Right ventricle myocardium inferior (tissue), 1 donor: Measurements from ENCODE around the gene FUZ. TPM values are rescaled to one million over a fixed set of nuclear protein-coding genes. Genes with fewer than 3 reads are reported as not detected.

Experiments
- ATAC-seq: fragments of 200-7000 bp; cut with Tn5 transposase; one replicate; pipeline ENCODE4 v1.9.1; 2020; ENCODE audit warnings: mild to moderate bottlenecking, moderate library complexity
- DNase-seq: peaks from one replicate; pipeline ENCODE4 v3.0.0; 2021; ENCODE audit errors: missing footprints
- intact Hi-C: fragments of 100-400 bp; cut with DNase I; formaldehyde crosslinking; loops from one replicate; pipeline ENCODE4 v1.11.0; 2022
- long read RNA-seq: library from polyadenylated mRNA; unstranded; transcript quantifications from one replicate; pipeline ENCODE4 v2.0.0, GENCODE V29; 2021
- total RNA-seq: library from RNA; stranded (reverse); fragmentation: NEBNext Ultra II Directional; extraction: Animal tissue kit (Norgen Biotek cat#: 25700); gene quantifications from one replicate; pipeline ENCODE4 v1.2.1, GENCODE V29; 2021
- donor health status: DM: no; HTN: yes; CAD: no; lungs with severe emphysema.

FUZ gene, protein sequence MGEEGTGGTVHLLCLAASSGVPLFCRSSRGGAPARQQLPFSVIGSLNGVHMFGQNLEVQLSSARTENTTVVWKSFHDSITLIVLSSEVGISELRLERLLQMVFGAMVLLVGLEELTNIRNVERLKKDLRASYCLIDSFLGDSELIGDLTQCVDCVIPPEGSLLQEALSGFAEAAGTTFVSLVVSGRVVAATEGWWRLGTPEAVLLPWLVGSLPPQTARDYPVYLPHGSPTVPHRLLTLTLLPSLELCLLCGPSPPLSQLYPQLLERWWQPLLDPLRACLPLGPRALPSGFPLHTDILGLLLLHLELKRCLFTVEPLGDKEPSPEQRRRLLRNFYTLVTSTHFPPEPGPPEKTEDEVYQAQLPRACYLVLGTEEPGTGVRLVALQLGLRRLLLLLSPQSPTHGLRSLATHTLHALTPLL
- 21.0 TPM for total RNA-seq
- long read RNA-seq, transcript FUZ-201 (11 exons, 1,675 nt): major isoform, 8 of 30 reads
- long read RNA-seq, partial matches to known transcripts: 9 of 30 reads
- long read RNA-seq, other reads (novel, unspliced or antisense): 12 of 30 reads

DNA sequence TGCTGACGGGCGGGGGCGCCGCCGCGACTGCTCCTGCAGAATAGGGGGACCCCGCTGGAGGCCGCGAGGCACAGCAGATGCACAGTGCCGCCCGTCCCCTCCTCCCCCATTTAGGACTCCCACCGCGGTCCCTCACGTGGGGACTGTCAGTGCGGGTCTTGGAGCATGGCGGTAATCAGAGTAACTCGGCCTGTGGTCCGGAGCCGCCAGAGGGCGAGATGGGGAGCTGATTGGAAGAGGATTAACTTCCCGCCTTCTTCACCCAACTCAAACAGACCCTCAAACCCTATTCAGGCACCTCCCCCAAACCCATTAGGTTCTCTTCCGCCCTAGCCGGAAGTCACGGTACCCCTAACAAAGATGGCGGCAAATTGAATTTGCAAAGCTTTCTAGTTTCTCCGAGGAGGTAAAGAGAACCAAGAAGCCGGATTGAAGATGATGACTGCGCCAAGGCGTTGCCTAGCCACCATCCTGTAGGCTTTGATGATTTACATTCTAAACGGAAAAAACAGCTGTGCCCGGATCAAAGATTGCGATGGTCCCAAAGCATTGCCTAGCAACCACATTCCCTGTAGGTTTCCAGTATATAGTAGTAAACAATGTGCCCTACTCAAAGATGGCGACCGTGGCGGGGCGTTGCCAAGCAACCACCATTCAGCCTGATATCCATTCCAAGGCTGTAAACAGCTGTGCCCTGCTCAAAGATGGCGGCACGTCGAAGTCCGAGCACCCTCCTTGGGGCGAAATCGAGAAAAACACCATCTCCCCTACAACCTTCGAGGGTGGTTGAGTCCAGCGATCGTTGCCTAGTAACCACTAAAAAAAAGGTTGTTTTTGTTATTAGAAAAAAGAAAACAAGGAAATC lies at the start of gene FUZ:
Gene FUZ (minus strand): TSS at position 296 of the 865 bp plus-strand sequence. CDS start 186 bp downstream, at position 110.
- intact Hi-C loops: loop anchor here (1.0 to 2.0 kb wide), 3 partner anchors 38 to 136 kb away; partner anchors contain the start of genes PRMT1 and PTOV1
- ATAC-seq: peak; percentile 80
- peak; percentile 99 for DNase-seq

DNA sequence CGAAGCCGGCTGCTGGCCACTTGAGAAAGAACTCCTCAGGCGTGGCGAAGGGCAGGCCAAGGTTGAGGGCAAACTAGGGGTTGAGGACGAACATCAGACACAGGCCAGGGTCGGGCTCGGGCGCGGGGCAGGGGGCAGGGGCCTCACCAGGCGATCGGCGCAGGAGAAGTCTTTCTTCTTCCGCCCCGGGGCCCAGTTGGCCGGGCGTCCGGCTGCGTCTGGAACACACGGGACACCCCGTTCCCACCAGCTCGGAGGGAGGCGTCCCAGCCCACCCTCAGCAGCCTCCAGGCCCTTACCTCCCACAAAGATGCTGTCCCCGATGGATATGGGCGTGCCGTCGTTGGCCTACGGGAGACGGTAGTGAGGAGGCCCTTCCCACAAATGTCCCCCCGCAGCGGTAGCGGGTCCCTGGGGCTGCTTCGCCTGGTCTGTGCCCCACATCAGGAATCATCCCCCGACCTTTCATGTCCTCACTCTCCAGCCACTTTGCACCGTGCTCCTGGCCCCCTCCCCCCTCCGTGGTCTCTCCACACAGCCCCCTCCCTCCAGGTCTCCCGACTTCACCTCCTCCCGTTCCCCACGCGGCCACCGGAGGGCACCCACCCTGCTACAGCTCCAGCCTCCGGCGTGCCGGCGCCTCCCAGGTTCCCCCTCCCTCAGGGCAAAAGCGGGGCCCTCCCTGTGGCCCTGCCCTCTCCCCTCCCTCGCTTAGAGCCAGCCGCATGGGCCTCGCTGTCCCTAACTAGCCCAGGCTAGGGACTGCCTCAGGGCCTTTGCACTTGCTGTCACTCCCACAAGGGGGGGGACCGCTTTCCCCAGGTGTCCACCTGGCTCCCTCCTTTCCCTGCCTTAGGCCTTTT lies 49.5 kb upstream of the FUZ start:
- peak; percentile 66 for DNase-seq
- intact Hi-C loops: no loop called here
- ATAC-seq: no peak

GRCh38 chr19:49861541-49862378 lies 48.7 kb upstream of the FUZ start:
- intact Hi-C loops: no loop called here
- ATAC-seq: no peak
- peak; percentile 61 for DNase-seq

DNA sequence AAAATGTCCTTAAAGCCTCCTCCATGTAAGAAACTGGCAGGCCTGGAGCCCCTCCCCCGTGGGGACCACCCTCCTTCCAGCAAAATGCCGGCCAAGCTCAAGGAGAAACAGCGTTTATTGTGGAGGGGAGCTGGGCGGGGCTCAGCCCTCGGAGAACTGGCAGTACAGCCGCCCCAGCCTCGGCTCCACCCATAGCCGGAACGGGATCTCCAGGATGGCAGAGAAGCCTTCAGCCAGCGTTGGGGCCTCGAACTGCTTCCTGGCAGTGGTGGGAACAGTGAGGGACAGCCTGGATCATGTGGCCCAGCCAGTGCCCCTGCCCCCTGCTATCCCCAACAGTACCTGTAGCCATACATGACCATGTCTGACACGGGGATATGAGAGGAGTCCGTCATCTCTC lies 48.0 kb upstream of the FUZ start:
- intact Hi-C loops: no loop called here
- ATAC-seq: peak; percentile 29
- peak; percentile 79 for DNase-seq

DNA sequence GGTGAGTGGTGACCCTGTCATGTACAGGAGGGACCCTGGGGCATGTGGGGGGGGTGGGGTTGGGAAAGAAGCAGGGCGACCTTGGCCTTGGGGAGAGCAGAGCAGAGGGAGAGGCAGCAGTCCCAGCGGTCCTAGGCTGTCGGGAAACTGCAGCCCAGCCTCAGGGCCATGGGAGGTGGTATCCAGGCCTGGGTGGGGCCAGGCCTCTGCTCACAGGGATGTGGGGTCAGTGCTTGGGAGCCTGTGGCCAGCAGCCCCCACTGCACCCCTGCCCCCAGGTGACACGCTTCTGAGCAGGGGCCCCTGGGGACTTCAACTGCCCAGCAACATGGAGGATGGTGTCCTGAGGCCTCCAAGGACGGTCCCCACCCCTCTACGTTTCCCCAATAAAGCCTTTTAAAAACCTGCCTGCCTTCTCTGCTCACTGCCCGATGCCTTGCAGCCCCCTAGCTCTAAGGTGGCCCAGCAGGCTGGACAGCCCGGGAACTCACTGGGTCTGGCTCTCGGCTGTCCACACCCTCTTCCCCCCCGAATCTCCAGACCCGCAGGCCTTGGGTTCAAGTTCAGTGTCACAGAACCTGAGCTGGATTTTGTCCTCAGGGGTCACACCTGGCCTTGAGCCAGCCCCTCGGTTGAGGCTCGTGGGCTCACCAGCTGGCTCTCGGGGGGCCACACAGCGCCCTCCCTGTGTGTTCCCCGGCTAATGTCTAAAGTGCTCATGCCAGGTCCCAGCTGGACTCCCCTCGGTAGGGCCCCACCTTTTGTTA lies 47.4 kb upstream of the FUZ start:
- ATAC-seq: no peak
- no peak for DNase-seq
- intact Hi-C loops: no loop called here

GRCh38 chr19:49859682-49860335 lies 46.7 kb upstream of the FUZ start:
- intact Hi-C loops: no loop called here
- no peak for ATAC-seq
- peak; percentile 35 for DNase-seq

DNA sequence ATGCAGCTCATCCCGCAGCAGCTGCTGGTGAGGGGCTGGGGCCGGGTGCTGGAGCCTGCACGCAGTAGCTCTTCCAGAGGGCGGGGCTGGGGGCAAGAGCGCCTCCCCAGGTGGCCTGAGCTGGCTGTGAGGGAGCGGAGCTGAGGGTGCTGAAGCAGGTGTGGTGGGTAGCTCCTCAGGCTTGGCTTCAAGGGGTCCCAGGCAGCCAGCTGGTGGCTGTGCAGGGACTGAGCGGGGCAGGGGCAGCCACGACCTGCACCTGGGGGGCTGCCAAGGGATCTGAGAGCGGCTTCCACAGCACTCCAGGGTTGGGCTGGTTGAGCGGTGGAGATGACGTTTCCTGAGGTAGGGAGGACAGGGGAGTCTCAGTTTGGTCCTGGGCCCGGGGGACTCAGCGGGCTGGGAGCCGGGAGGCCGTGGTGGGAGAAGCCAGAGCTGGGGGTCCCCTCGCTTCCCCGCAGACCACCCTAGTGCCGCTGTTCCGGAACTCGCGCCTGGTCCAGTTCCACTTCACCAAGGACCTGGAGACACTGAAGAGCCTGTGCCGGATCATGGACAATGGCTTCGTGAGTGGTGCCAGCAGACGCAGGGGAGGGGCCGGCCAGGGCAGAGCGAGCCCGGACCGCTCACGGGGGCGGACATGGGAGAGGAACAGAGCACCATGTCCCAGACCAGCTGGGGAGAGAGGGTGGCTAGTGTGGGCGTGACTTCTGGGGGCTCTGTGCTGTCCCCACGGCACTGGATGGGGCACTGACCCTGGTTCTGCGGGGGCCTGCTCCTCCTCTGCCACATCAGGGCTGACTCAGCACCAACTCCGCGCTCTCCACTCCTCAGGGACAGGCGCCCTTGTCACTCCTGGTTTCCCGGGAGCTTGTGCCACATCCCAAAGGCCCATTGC lies 45.2 kb upstream of the FUZ start:
- peak; percentile 37 for DNase-seq
- no peak for ATAC-seq
- intact Hi-C loops: no loop called here

DNA sequence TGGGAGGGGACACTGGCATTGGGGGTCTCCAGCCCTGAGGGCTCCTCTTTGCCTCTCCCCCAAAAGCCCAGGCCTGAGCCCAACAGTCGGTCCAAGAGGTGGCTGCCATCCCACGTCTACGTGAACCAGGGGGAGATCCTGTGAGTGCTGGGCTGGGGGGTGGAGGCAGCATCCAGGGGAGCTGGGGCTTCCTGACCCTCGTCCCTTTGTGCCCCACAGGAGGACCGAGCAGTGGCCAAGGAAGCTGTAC lies 44.7 kb upstream of the FUZ start:
- DNase-seq: peak; percentile 35
- ATAC-seq: no peak
- intact Hi-C loops: no loop called here

GRCh38 chr19:49857061-49857837 lies 44.2 kb upstream of the FUZ start:
- DNase-seq (peak; percentile 69), ATAC-seq (no peak)
- intact Hi-C loops: no loop called here

DNA sequence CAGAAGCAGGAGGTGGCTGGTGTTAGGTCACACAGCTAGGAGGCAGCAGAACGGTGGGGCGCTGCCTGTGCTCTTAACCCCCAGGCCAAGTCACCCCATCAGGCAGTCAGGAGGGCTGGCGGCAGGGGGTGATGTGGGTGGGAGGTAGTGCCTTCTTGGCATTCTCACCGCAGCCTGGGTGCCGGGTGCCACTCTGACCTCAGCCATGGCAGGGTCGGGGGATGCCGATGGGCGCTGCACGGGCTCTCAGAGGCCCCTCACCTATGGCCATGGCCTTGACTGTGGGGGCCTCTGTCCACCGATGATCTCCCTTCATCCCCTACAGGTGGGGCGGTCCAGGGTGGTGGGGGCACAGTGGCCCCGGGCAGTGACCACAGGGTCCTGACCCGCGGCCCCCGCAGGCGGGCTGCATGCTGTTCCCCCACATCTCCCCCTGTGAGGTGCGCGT lies 43.5 kb upstream of the FUZ start:
- intact Hi-C loops: no loop called here
- ATAC-seq (no peak), DNase-seq (peak; percentile 64)

DNA sequence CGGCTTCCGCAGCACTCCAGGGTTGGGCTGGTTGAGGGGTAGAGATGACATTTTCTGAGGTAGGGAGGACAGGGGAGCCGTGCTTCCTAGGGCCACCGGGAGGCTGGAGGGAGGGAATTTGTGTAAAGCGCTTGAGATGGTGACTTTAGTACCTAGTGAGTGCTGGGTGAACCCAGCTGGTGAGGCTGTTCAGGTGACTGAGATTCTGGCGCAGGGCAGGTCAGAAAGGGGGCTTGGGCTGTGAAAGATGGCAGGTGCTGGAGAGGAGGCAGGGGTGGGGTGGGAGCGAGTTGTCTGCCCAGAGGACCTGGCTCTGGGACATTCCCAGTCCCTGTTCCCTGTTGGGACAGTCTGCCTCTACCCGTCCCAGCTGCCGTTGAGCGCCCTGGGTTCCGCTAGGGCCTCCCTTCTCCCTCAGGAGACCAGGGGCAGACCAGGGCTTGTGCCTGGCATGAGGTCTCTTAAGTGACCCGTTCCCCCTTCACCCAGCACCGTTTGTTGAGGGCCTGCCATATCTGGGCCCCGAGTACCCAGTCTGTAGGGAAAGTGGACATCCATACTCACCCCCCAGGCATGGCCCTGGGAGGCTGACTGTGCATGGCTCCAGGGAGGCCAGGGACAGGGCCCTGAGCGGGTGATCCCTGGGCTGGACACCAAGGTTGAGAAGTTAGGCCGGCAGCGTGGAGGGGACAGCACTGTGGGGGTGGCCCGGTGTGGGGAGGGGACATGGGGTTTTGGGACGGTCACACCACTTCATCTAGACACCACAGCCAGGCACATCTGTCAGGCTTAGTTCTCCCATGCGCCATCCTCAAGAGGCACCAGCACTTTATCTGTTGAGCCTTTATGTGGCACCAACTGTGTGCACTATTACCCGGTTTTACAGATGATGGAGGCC lies 42.8 kb upstream of the FUZ start:
- peak; percentile 22 for DNase-seq
- intact Hi-C loops: no loop called here
- ATAC-seq: no peak

DNA sequence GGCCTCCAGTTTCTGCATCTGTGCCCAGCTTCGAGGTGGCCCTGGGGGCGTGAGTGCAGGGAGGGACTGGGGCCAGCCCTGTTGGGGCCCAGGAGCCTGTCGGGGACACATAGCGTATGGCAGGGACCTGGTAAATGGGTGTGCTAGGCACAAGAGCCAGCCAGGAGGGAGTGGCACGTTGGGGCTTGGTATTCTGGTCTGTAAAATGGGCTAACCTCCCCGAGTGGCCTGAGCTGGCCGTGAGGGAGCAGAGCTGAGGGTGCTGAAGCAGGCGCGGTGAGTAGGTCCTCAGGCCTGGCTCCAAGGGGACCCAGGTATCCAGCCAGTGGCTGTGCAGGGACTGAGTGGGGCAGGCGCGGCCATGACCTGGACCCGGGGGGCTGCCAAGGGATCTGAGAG lies 42.2 kb upstream of the FUZ start:
- DNase-seq: peak; percentile 51
- no peak for ATAC-seq
- intact Hi-C loops: no loop called here

DNA sequence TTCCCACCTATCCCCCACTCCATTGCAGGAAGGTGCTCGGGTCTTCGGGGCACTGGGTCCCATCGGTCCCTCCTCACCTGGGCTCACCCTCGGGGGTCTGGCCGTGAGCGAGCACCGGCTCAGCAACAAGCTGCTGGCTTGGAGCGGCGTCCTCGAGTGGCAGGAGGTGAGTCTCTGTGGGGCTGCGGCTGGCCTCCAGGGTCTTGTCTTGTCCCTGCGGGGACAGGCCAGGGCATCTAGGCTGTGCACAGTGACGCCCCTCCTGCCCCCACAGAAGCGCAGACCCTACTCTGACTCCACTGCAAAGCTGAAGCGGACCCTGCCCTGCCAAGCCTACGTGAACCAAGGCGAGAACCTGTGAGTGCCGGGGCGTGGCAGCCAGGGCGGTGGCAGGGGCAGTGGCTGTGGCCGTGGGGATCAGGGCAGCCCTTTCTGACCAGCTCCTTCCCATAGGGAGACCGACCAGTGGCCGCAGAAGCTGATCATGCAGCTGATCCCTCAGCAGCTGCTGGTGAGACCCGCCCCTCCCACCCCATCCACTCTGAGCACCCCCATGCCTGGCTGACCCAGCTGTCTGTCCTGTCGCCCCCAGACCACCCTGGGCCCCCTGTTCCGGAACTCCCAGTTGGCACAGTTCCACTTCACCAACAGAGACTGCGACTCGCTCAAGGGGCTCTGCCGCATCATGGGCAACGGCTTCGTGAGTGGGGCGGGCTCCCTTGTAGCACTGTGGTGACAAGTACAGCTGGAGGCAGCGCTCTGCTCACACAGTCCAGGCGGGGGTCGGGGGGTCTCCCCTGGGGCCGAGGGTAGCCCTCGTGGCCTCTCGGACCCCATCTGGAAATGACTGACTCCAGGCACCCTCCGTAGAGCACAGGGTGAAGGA lies 41.5 kb upstream of the FUZ start:
- intact Hi-C loops: no loop called here
- no peak for ATAC-seq
- peak; percentile 52 for DNase-seq
